HCT116 (cell line): ENCODE measurements around the gene LIG3.

ENCODE experiments used
- ATF3 ChIP-seq: IDR thresholded peaks from 2 replicates; pipeline ENCODE4 v1.6.1; 2012
- CEBPB ChIP-seq: IDR thresholded peaks from 2 replicates; pipeline ENCODE4 v1.6.1; 2012; ENCODE audit warnings: low read depth
- CTCF ChIP-seq, 3 experiments: fragments of 200-600 bp in 1 of 3; sonication (generic) in 1 of 3; IDR thresholded peaks in 2 of 3; conservative IDR thresholded peaks in 1 of 3; 2 replicates each; pipeline ENCODE4 v1.5.1; 2012 to 2017; ENCODE audit warnings: low read depth in 2 of 3, low read length in 2 of 3, antibody characterized with exemption in 1 of 3, borderline replicate concordance in 1 of 3, control low read depth in 1 of 3, mild to moderate bottlenecking in 1 of 3, mixed read lengths in 1 of 3, mixed run types in 1 of 3, moderate library complexity in 1 of 3; ENCODE audit not compliant: insufficient read depth in 1 of 3
- EZH2 ChIP-seq: fragments of 200-600 bp; sonication (generic); IDR thresholded peaks from 2 replicates; pipeline ENCODE4 v1.6.1; 2017; ENCODE audit warnings: antibody characterized with exemption, mixed run types
- EZH2phosphoT487 ChIP-seq: fragments of 200-600 bp; IDR thresholded peaks from 2 replicates; pipeline ENCODE4 v1.6.1; 2018; ENCODE audit warnings: antibody characterized with exemption, borderline replicate concordance
- JUND ChIP-seq: IDR thresholded peaks from 2 replicates; pipeline ENCODE4 v1.6.1; 2012
- POLR2A ChIP-seq: IDR thresholded peaks from 2 replicates; pipeline ENCODE4 v1.7.0; 2011; ENCODE audit warnings: borderline replicate concordance; ENCODE audit not compliant: insufficient read depth, insufficient read length; ENCODE audit errors: extremely low read depth
- POLR2AphosphoS5 ChIP-seq: IDR thresholded peaks from 2 replicates; pipeline ENCODE4 v1.6.1; 2011; ENCODE audit warnings: mild to moderate bottlenecking, low read depth, low read length, moderate library complexity
- SIN3A ChIP-seq: IDR thresholded peaks from 2 replicates; pipeline ENCODE4 v1.6.1; 2012; ENCODE audit warnings: low read depth
- ZFX ChIP-seq: fragments of 450-650 bp; IDR thresholded peaks from 2 replicates; pipeline ENCODE4 v1.6.1; 2017

GRCh38 chr17:35046740-35047283 lies 66.5 kb downstream of the LIG3 start:
- no peak for TF ChIP-seq CTCF (IDR thresholded peaks at IDR 0.05 in 2 of 3, conservative IDR thresholded peaks at IDR 0.05 in 1 of 3; ENCODE audit: borderline replicate concordance in 1 of 3, insufficient read depth in 1 of 3, low read depth in 2 of 3, low read length in 2 of 3)
- no peak for TF ChIP-seq SIN3A
- no peak for TF ChIP-seq EZH2
- TF ChIP-seq POLR2A: no peak
- TF ChIP-seq ATF3: no peak
- no peak for TF ChIP-seq JUND
- TF ChIP-seq ZFX: no peak
- TF ChIP-seq POLR2AphosphoS5: no peak
- TF ChIP-seq EZH2phosphoT487: no peak
- TF ChIP-seq CEBPB: no peak
